ENCODE measurements around the gene TBC1D22B.

TBC1D22B gene

GRCh38 chr6:37272834-37273566 lies 15.4 kb downstream of the TBC1D22B start:
- Histone ChIP-seq H3K4me3 (no peak overlapping the region), H3K27ac (no peak overlapping the region), H3K36me3 (peaks cover 0 to 21% (median 8%) of the 10 kb centered on the region in 3 donors), H3K4me1 (peaks cover 0 to 11% (median 3%) of the 10 kb centered on the region in 4 donors), H3K27me3 (no peaks in the 10 kb centered on the region), H3K9me3 (no peaks in the 10 kb centered on the region)
- no peak for DNase-seq
- intact Hi-C loops (cut with DNase I; ENCODE audit: low total_unique reads), result no loop called here
- TF ChIP-seq CTCF (IDR thresholded peaks at IDR 0.05), result no peak

GRCh38 chr6:37273690-37274089 lies 16.1 kb downstream of the TBC1D22B start:
- no peak overlapping the region for H3K4me3 ChIP-seq
- H3K4me1 ChIP-seq, result peaks cover 0 to 18% (median 4%) of the 10 kb centered on the region in 4 donors
- no peak for TF ChIP-seq CTCF (IDR thresholded peaks at IDR 0.05)
- H3K36me3 ChIP-seq, result peaks cover 0 to 21% (median 8%) of the 10 kb centered on the region in 3 donors
- H3K9me3 ChIP-seq, result no peaks in the 10 kb centered on the region
- no peak for DNase-seq
- H3K27me3 ChIP-seq, result no peaks in the 10 kb centered on the region
- H3K27ac ChIP-seq, result no peak overlapping the region
- intact Hi-C loops (cut with DNase I; ENCODE audit: low total_unique reads), result no loop called here

GRCh38 chr6:37275350-37275749 lies 17.8 kb downstream of the TBC1D22B start:
- intact Hi-C loops (cut with DNase I; ENCODE audit: low total_unique reads), result no loop called here
- no peak overlapping the region for H3K4me3 ChIP-seq
- no peaks in the 10 kb centered on the region for H3K27me3 ChIP-seq
- TF ChIP-seq CTCF (IDR thresholded peaks at IDR 0.05), result no peak
- H3K4me1 ChIP-seq, result peaks cover 0 to 35% (median 15%) of the 10 kb centered on the region in 4 donors
- peaks cover 0 to 15% (median 0%) of the 10 kb centered on the region in 3 donors for H3K36me3 ChIP-seq
- H3K9me3 ChIP-seq, result no peaks in the 10 kb centered on the region
- DNase-seq, result no peak
- no peak overlapping the region for H3K27ac ChIP-seq

GRCh38 chr6:37277001-37277409 lies 19.4 kb downstream of the TBC1D22B start:
- H3K9me3 ChIP-seq, result no peaks in the 10 kb centered on the region
- no peak for DNase-seq
- no peaks in the 10 kb centered on the region for H3K27me3 ChIP-seq
- H3K4me1 ChIP-seq, result peaks cover 0 to 51% (median 21%) of the 10 kb centered on the region in 4 donors
- intact Hi-C loops (cut with DNase I; ENCODE audit: low total_unique reads), result no loop called here
- no peak overlapping the region for H3K4me3 ChIP-seq
- H3K27ac ChIP-seq, result no peak overlapping the region
- TF ChIP-seq CTCF (IDR thresholded peaks at IDR 0.05), result no peak
- peaks cover 0 to 6% (median 0%) of the 10 kb centered on the region in 3 donors for H3K36me3 ChIP-seq

- peak; percentile 29 to 72 for DNase-seq
- Histone ChIP-seq H3K27me3 (no peaks in the 10 kb centered on the region), H3K9me3 (no peaks in the 10 kb centered on the region), H3K27ac (peak overlapping the region; percentile 74 to 78), H3K4me1 (peaks cover 0 to 77% (median 41%) of the 10 kb centered on the region in 4 donors), H3K36me3 (peaks cover 1 to 31% (median 5%) of the 10 kb centered on the region in 3 donors), H3K4me3 (no peak overlapping the region)
- intact Hi-C loops (cut with DNase I; ENCODE audit: low total_unique reads), result no loop called here
- no peak for TF ChIP-seq CTCF (IDR thresholded peaks at IDR 0.05)
Observed at GRCh38 chr6:37279366-37280134, 22.0 kb downstream of the TBC1D22B start.
